Endometrial microvascular endothelial cells (primary cell): ENCODE measurements around the gene AFF1. TPM values are rescaled to one million over a fixed set of nuclear protein-coding genes. Genes with fewer than 3 reads are reported as not detected.

Experiments used
- total RNA-seq: library from RNA; depleted of rRNA; stranded (reverse); fragments of >200 nt; gene quantifications from one replicate; pipeline ENCODE4 v1.2.3, GENCODE V29; 2015; ENCODE audit errors: inconsistent ontology term

AFF1 gene
- total RNA-seq, 1 donor from 2014 or later: 40.8 TPM

Other genes with a start within 250 kb of the AFF1 start
- gene SLC10A6, start 85.6 kb upstream of the AFF1 start, total RNA-seq: not detected
- gene C4orf36, start 42.6 kb upstream of the AFF1 start, total RNA-seq: 0.56 TPM